Measurements from ENCODE around the gene HNRNPA1. TPM values are rescaled to one million over a fixed set of nuclear protein-coding genes. Genes with fewer than 3 reads are reported as not detected.

Gene HNRNPA1
- total and polyA plus RNA-seq, 9 of the 15 experiments (the other 6 are each of a cell fraction or from before 2014, with no cell fraction given), result 1,166 to 2,703 (median 1,815) TPM

DNA sequence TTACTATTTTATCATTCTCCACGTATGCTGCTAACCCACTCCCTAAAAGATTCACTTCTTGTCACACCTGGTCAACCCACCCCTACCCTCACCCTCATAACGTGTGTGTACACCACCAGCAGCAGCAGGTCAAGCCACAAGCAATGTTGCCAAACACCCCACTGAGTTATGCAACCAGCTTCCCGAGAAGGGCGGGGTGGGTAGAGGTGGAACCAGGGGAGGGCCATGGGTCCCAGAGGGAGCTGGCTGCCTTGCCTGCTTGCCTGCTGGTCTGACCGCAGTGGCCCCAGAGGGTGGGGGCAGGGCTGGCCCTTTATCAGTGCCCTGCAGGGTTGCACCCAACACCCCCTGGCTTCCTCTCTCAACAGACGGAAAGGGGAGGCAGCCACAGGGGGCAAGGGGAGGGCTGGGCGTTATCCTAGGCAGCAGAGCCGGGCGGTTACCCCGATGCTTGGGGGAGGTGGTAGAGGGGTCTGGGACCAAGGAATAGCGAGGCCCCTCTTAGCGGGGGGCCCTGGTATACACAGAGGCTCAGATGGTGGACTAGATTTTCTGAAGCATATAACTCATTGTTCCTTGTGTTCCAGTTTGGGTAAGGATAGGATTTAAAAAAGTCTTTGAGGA lies 23.8 kb downstream of the HNRNPA1 start (continued):
- TF ChIP-seq, protein P1, sequence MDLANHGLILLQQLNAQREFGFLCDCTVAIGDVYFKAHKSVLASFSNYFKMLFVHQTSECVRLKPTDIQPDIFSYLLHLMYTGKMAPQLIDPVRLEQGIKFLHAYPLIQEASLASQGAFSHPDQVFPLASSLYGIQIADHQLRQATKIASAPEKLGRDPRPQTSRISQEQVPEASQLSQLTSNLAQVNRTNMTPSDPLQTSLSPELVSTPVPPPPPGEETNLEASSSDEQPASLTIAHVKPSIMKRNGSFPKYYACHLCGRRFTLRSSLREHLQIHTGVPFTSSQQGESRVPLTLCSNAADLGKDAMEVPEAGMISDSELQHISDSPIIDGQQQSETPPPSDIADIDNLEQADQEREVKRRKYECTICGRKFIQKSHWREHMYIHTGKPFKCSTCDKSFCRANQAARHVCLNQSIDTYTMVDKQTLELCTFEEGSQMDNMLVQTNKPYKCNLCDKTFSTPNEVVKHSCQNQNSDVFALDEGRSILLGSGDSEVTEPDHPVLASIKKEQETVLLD (IDR thresholded peaks at IDR 0.05), result peak; percentile 93
- TF ChIP-seq ZNF589 (CRISPR knock-in tag; IDR thresholded peaks at IDR 0.05; ENCODE audit: low read depth) (peak; percentile 92), HDAC3 (IDR thresholded peaks at IDR 0.05; ENCODE audit: borderline replicate concordance, partially characterized antibody) (no peak), MIER1 (IDR thresholded peaks at IDR 0.05; ENCODE audit: low read depth) (no peak; the same call in 1 of the 2 replicates), NEUROD1 (IDR thresholded peaks at IDR 0.05; ENCODE audit: borderline replicate concordance, low read depth, low read length, partially characterized antibody) (peak; percentile 96), ZNF445 (CRISPR knock-in tag; IDR thresholded peaks at IDR 0.05; ENCODE audit: low read depth) (no peak), ZNF165 (CRISPR knock-in tag; IDR thresholded peaks at IDR 0.05; ENCODE audit: borderline replicate concordance) (no peak; the same call in 1 of the 2 replicates), RFX5 (IDR thresholded peaks at IDR 0.05; ENCODE audit: low read depth, low read length) (no peak; the same call in 1 of the 2 replicates), NR2C1 (IDR thresholded peaks at IDR 0.05) (no peak), NR2C1 (tag; IDR thresholded peaks at IDR 0.05) (peak; percentile 80), CBX8 (IDR thresholded peaks at IDR 0.05; ENCODE audit: borderline replicate concordance, extremely low read depth, low read depth, low read length, poor library complexity, severe bottlenecking) (no peak), PRPF4 (IDR thresholded peaks at IDR 0.05; ENCODE audit: insufficient read depth, low read depth, low read length, poor library complexity, severe bottlenecking) (peak; percentile 86), PHF20 (IDR thresholded peaks at IDR 0.05; ENCODE audit: partially characterized antibody) (no peak), CHCHD3 (CRISPR knock-in tag; IDR thresholded peaks at IDR 0.05) (no peak), TGIF2 (CRISPR knock-in tag; IDR thresholded peaks at IDR 0.05) (no peak), ZNF551 (CRISPR knock-in tag; IDR thresholded peaks at IDR 0.05) (no peak), XRCC5 (IDR thresholded peaks at IDR 0.05; ENCODE audit: low read depth, low read length) (peak; percentile 93), ZNF41 (CRISPR knock-in tag; conservative IDR thresholded peaks at IDR 0.05) (no peak), SREBF1 (IDR thresholded peaks at IDR 0.05; ENCODE audit: borderline replicate concordance, low read depth, low read length) (no peak), ZNF3 (CRISPR knock-in tag; IDR thresholded peaks at IDR 0.05) (no peak)
- TF ChIP-seq, protein P2, sequence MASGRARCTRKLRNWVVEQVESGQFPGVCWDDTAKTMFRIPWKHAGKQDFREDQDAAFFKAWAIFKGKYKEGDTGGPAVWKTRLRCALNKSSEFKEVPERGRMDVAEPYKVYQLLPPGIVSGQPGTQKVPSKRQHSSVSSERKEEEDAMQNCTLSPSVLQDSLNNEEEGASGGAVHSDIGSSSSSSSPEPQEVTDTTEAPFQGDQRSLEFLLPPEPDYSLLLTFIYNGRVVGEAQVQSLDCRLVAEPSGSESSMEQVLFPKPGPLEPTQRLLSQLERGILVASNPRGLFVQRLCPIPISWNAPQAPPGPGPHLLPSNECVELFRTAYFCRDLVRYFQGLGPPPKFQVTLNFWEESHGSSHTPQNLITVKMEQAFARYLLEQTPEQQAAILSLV (tag; IDR thresholded peaks at IDR 0.05), result peak; percentile 91
- TF ChIP-seq, protein P3, sequence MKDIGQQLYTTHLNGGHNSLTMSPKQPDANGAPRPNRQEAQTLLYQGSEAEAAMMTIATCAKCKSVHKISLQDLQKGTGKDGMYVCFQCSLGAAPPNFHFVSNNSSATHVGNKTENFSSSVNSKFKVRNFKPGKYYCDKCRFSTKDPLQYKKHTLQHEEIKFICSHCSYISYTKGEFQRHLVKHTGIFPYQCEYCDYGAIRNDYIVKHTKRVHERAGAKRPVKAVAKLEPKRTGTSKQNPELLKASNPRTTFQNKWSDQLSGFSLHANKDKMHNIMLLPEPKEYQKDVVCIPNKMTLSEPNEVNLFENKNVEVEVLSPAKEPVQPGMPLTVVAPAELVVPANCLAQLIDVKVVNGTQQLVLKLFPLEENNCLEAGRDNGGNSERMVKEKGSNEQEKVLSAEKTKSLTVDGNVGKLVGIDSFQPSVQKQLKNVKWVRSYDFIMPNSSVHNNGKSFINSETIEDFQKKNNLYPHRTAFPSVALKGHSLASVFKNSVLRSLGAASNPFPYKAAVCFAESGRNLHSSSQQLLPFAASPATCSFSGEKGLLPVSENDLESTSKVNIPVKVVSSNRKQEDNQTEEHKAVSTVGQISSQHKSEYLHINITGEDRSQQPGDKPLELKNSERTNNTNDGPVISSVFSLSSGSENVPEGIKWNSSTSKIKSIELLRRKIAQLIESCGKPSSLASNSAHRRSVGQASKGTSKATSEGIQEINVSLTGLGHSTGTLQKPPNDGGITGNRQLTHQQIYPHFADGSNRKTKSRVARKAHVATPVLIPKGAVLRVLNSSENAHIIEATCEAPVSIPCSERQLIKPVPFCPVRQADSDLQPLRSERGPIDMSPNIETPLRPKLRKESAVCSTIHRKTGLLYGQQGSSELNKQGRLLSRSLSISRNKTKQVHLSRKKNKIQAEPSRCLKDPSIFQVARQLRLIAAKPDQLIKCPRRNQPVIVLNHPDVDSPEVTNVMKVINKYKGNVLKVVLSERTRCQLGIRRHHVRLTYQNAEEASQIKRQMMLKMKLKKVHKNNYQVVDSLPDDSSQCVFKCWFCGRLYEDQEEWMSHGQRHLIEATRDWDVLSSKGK (CRISPR knock-in tag; IDR thresholded peaks at IDR 0.05), result no peak
- TF ChIP-seq, protein P4, sequence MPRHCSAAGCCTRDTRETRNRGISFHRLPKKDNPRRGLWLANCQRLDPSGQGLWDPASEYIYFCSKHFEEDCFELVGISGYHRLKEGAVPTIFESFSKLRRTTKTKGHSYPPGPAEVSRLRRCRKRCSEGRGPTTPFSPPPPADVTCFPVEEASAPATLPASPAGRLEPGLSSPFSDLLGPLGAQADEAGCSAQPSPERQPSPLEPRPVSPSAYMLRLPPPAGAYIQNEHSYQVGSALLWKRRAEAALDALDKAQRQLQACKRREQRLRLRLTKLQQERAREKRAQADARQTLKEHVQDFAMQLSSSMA (CRISPR knock-in tag; IDR thresholded peaks at IDR 0.05), result no peak

Measured in K562 (cell line).